Measurements from ENCODE around the gene MRPS2.
"Not testable (repeated sequence)": the region's sequence is repeated elsewhere in the genome, so short reads cannot be mapped to it uniquely, and the experiment has no call there.

The MRPS2 gene

DNA sequence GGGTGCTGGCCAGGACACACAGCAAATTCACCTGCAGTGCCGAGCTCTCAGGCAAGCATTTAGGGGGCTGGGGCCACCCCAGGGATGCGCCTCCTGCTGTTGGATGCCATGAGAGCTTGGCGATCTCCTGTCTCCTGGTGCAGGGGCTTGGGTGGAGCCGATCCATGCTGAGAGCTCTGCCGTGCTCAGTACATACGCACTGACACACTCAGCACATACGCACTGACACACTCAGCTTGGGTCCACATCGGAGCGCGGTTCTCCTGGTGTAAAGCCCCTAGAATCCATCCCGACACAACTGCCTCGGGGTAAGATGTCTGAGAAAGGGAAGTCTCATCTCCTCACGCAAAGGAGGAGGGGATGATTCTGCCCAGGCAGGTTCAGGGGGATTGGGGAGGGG, 35.1 kb downstream of the MRPS2 start:
- DNase-seq = not testable (repeated sequence)

DNA sequence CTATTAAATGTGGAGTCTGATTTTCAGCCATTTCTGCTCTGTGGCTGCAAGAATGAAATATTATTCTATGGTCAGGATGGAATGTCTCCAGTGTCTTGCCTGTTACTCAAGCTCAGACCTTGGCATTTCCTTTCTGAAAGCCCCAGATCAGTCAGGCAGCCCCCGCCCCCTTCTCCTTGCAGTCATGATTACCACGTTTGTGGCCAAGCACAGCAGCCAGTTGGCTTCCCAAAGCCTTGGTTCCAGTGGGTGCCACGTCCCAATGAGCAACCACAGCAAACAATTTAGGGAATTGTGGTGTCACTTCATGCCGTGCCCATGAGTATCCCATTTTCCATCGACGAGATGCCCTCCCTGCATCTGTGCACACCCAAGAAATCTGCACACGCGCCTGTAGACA, 35.7 kb downstream of the MRPS2 start:
- no peak for DNase-seq

DNA sequence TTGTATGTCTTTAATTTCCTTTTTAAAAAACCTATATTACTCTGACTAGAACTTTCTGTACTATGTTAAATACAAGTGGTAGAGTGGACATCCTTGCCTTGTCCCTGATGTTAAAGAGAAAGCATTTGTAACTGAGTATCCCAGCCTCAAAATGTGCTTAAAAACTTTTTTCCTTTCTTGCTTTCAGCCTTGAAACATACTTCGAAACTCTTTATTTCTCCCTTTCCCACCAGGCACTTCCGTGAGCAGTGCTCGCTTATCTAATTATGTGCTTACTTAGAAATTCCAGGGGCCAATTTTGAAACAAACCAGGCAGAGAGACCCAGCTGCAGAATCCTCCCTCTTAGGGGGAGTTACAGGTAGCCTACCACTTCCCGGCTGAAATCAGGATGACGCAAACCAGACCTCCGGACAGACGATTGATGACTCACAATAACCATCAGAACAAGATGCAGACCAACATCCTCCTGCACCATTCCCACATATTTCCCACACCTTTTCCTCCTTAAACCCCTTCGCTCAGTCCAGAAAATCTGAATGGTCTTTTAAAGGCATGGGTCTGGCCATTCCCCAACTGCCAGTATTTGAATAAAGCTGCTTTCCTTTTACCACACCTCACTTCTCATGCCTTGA, 42.9 kb downstream of the MRPS2 start:
- DNase-seq = not testable (repeated sequence)

DNA sequence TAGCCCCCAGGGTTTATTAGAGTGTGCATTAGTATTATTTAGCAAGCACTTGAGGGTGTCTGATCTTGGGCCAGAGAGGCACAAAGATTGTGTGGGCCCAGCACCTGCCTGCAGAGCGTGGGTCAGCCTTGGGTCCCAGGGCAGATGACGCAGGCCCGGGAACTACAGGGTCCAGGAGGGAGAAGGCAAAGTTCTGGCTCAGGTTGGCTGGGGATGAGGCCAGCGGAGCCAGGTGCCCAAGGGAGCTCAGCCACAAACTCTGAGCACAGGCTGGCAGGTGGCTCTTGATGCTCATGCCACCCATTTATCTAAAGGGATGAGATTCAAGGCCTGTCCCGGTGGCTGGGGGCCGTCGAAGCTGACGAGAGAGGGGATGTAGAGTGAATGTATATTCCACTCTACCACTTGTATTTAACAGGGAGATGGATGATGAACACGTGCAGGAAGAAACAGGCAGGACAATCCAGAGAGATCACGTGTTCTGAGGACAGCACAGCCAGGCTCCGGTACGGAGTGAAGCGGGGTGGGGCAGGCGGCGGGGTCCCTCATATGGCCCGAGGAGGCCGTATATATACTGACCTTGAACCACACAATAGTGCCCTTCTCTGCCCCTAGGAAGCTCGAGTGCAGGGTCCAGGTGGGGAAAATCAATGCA, 44.6 kb downstream of the MRPS2 start:
- no peak for DNase-seq

DNA sequence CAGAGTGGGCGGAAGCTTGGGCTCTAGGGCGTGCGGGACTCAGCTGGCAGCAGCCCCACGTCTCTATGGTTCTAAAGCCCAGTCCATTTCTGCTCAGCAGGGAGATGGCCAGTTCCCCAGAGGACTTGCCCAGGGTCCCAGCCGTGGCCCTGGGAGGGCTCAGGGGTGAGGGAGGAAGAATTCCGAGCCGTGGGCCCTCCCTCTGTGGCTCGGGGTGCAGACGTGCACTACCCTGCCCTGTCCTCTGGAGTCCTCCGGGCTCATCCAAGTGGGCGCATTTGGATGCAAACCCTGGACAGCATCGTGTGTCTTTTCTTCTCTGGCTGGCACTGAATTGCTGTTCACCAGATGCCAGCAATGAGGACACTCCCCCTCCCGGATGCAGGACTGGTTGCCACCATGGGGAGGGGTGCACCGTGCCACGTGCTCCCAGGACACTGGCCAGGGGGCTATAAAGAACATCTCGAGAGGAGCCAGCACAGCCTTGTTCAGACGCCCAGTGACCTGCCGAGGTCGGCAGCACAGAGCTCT, 45.2 kb downstream of the MRPS2 start, which contains the start of gene OBP2A:
Gene OBP2A, plus strand, starts transcription at position 481 of the 531 bp plus-strand sequence. CDS start 55 bp downstream, outside the sequence.
- DNase-seq = not testable (repeated sequence)

- DNase-seq = not testable (repeated sequence)
These were observed 46.5 kb downstream of the MRPS2 start for GRCh38 chr9:135546792-135547617.

GRCh38 chr9:135547756-135548736, 47.6 kb downstream of the MRPS2 start:
- no peak for DNase-seq

- DNase-seq = not testable (repeated sequence)
These were observed 49.2 kb downstream of the MRPS2 start for GRCh38 chr9:135549478-135550343.

GRCh38 chr9:135550344-135550918, 49.9 kb downstream of the MRPS2 start:
- no peak for DNase-seq

DNA sequence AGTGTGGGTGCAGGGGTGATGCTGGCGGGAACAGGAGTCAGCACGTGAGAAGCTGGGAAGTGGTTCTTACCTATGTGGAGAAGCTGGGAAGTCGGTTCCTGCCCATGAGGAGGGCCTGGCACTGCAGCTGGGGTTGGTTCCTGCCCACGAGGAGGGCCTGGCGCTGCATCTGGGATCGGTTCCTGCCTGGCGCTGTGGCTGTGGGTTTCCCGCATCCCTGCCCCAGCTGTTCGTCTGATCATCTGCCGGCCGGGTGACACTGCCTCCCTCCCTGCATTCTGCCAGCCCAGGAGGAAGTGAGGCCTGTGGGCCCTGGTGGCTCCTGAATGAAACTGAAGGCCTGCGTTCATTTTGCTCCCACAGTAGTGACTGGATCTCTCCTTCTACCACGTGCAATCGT, 50.5 kb downstream of the MRPS2 start:
- no peak for DNase-seq

DNA sequence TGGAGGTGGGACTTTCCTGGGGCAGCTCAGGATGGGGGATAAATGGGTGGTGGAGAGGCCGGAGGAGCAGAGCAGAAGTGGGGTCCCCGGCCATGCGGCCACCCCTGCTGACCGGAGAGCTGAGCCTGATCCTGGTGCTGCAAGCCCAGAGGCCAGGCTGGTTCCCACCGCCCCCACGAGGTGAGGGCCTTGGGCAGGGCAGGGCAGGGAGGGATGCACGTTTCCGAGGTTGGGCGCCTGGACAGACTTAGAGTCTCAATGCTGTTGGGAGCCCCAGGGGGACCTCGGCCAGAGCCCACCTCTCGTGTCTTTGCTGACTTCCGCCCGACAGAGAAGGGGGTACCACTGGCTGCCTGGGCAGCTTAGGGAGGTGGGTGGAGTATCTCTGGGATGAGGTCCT, 51.0 kb downstream of the MRPS2 start:
- DNase-seq = no peak

- no peak for DNase-seq
These were observed 51.7 kb downstream of the MRPS2 start for GRCh38 chr9:135552021-135552697.

- DNase-seq = no peak
These were observed 52.3 kb downstream of the MRPS2 start for GRCh38 chr9:135552698-135553171.
